Caco-2 (cell line): ENCODE measurements around the gene DDX5. TPM values are rescaled to one million over a fixed set of nuclear protein-coding genes. Genes with fewer than 3 reads are reported as not detected.
"Not testable (repeated sequence)": the region's sequence is repeated elsewhere in the genome, so short reads cannot be mapped to it uniquely, and the experiment has no call there.

ENCODE experiments used
- BruUV-seq: library from RNA; stranded (reverse); fragments of 400-500 nt; replicated peaks from 2 replicates; lab custom pipeline; 2021; lab: Mats Ljungman, UMichigan
- CTCF ChIA-PET: fragments of 300-600 bp; sonication (Branson Sonifier 250); formaldehyde crosslinking; loops from one replicate; lab custom pipeline; 2022; ENCODE audit warnings: antibody characterized with exemption; lab: Charles Lee
- POLR2A ChIA-PET: fragments of 300-600 bp; sonication (Branson Sonifier 250); formaldehyde crosslinking; loops from one replicate; lab custom pipeline; 2022; ENCODE audit warnings: antibody characterized with exemption; lab: Charles Lee
- DNase-seq, 2 experiments: peaks; one replicate each; pipeline versions ENCODE4 v3.0.0 to v3.0.0-alpha.2; 2020 to 2022
- H3K27me3 ChIP-seq: replicated peaks from 2 replicates; pipeline ENCODE4 v1.6.0; 2011; ENCODE audit warnings: low read length; ENCODE audit not compliant: control insufficient read depth, insufficient read depth
- H3K36me3 ChIP-seq: 2 replicates; pipeline ENCODE4 v1.5.1; 2011; ENCODE audit warnings: low read length; ENCODE audit not compliant: control insufficient read depth, insufficient read depth
- H3K4me1 ChIP-seq: fragments of 250-450 bp; sonication (Bioruptor Pico); 2 replicates; pipeline ENCODE4 v1.5.1; 2020; ENCODE audit warnings: mild to moderate bottlenecking
- H3K4me3 ChIP-seq: 2 replicates; pipeline ENCODE4 v1.5.1; 2011; ENCODE audit warnings: low read depth, mild to moderate bottlenecking, control low read depth, low read length
- H3K9me3 ChIP-seq: fragments of 250-450 bp; sonication (Bioruptor Pico); 2 replicates; pipeline ENCODE4 v1.5.1; 2020; ENCODE audit warnings: mild to moderate bottlenecking, moderate library complexity
- H3K27ac Mint-ChIP-seq: one replicate; pipeline ENCODE4 v1.8.0; 2022; ENCODE audit warnings: mixed read lengths; ENCODE audit not compliant: unreplicated experiment
- H3K27me3 Mint-ChIP-seq: one replicate; pipeline ENCODE4 v1.8.0; 2022; ENCODE audit warnings: mixed read lengths; ENCODE audit not compliant: insufficient read depth, unreplicated experiment
- H3K36me3 Mint-ChIP-seq: one replicate; pipeline ENCODE4 v1.8.0; 2022; ENCODE audit warnings: mild to moderate bottlenecking, mixed read lengths; ENCODE audit not compliant: insufficient read depth, unreplicated experiment
- H3K4me1 Mint-ChIP-seq: one replicate; pipeline ENCODE4 v1.8.0; 2022; ENCODE audit warnings: low read depth, mixed read lengths; ENCODE audit not compliant: unreplicated experiment
- H3K4me3 Mint-ChIP-seq: one replicate; pipeline ENCODE4 v1.8.0; 2022; ENCODE audit warnings: mild to moderate bottlenecking, moderate library complexity, mixed read lengths; ENCODE audit not compliant: unreplicated experiment
- H3K9me3 Mint-ChIP-seq: one replicate; pipeline ENCODE4 v1.8.0; 2022; ENCODE audit warnings: mixed read lengths; ENCODE audit not compliant: unreplicated experiment
- CTCF ChIP-seq, 2 experiments: fragments of 200-600 bp in 1 of 2; IDR thresholded peaks; 1 replicate in 1 of 2; 2 replicates in 1 of 2; pipeline versions ENCODE4 v1.5.1 to v1.8.0; 2011 to 2022; ENCODE audit warnings: antibody characterized with exemption in 1 of 2, control low read depth in 1 of 2, inconsistent platforms in 1 of 2, low read depth in 1 of 2, low read length in 1 of 2, mild to moderate bottlenecking in 1 of 2, moderate library complexity in 1 of 2; ENCODE audit not compliant: insufficient read depth in 1 of 2, severe bottlenecking in 1 of 2, unreplicated experiment in 1 of 2
- intact Hi-C: fragments of 100-400 bp; cut with micrococcal nuclease; formaldehyde crosslinking; loops from one replicate; pipeline ENCODE4 v1.10.0; 2022; ENCODE audit not compliant: unreplicated experiment
- total RNA-seq: library from RNA; stranded (reverse); gene quantifications from 2 replicates; pipeline ENCODE4 v1.2.3, GENCODE V29; 2022

Gene DDX5
- total RNA-seq, 1 experiment from 2014 or later, result 648 TPM

- no peak for TF ChIP-seq CTCF (IDR thresholded peaks at IDR 0.05; ENCODE audit: insufficient read depth in 1 of 2, low read depth in 1 of 2, low read length in 1 of 2, severe bottlenecking in 1 of 2, unreplicated experiment in 1 of 2)
- no peaks in the 10 kb centered on the region for H3K36me3 Mint-ChIP-seq
- no peaks in the 10 kb centered on the region for H3K9me3 Mint-ChIP-seq
- no peaks in the 10 kb centered on the region for H3K36me3 ChIP-seq
- BruUV-seq, result no TSS peak
- no peak overlapping the region for H3K4me3 Mint-ChIP-seq
- ChIA-PET POLR2A (no interaction called here), CTCF (no interaction called here)
- no peaks in the 10 kb centered on the region for H3K27me3 Mint-ChIP-seq
- no peaks in the 10 kb centered on the region for H3K9me3 ChIP-seq
- H3K4me1 ChIP-seq, result 0 out of 2 replicates have a peak, but pooled peaks cover 1% of the 10 kb centered on the region
- H3K4me1 Mint-ChIP-seq, result no peaks in the 10 kb centered on the region
- no peaks in the 10 kb centered on the region for H3K27me3 ChIP-seq
- intact Hi-C loops, result no loop called here
- no peak overlapping the region for H3K27ac Mint-ChIP-seq
- DNase-seq, result no peak
- no peak overlapping the region for H3K4me3 ChIP-seq
Observed at GRCh38 chr17:64471440-64471839, 34.6 kb downstream of the DDX5 start.

- ChIA-PET CTCF (no interaction called here), POLR2A (no interaction called here)
- Mint-ChIP-seq H3K4me3 (no peak overlapping the region), H3K36me3 (no peaks in the 10 kb centered on the region), H3K27ac (no peak overlapping the region), H3K4me1 (no peaks in the 10 kb centered on the region), H3K9me3 (no peaks in the 10 kb centered on the region), H3K27me3 (no peaks in the 10 kb centered on the region)
- 0 out of 2 replicates have a peak, but pooled peaks cover 9% of the 10 kb centered on the region for H3K4me1 ChIP-seq
- intact Hi-C loops, result no loop called here
- no peak for TF ChIP-seq CTCF (IDR thresholded peaks at IDR 0.05; ENCODE audit: insufficient read depth in 1 of 2, low read depth in 1 of 2, low read length in 1 of 2, severe bottlenecking in 1 of 2, unreplicated experiment in 1 of 2)
- no peaks in the 10 kb centered on the region for H3K9me3 ChIP-seq
- no peak for DNase-seq
- no TSS peak for BruUV-seq
- no peaks in the 10 kb centered on the region for H3K36me3 ChIP-seq
- H3K4me3 ChIP-seq, result no peak overlapping the region
- no peaks in the 10 kb centered on the region for H3K27me3 ChIP-seq
Observed at GRCh38 chr17:64470625-64471024, 35.5 kb downstream of the DDX5 start.

GRCh38 chr17:64466834-64467233, 39.3 kb downstream of the DDX5 start:
- H3K27me3 ChIP-seq, H3K27me3 Mint-ChIP-seq, H3K9me3 Mint-ChIP-seq, BruUV-seq, H3K4me1 ChIP-seq, H3K9me3 ChIP-seq, H3K4me1 Mint-ChIP-seq, H3K4me3 Mint-ChIP-seq, H3K4me3 ChIP-seq, POLR2A ChIA-PET, H3K27ac Mint-ChIP-seq, CTCF ChIA-PET, H3K36me3 ChIP-seq, intact Hi-C loops, H3K36me3 Mint-ChIP-seq, DNase-seq: not testable (repeated sequence)
